Right lung (tissue), 5 donors: ENCODE measurements around the gene FIBP. TPM values are rescaled to one million over a fixed set of nuclear protein-coding genes. Genes with fewer than 3 reads are reported as not detected.
"Not testable (repeated sequence)": the region's sequence is repeated elsewhere in the genome, so short reads cannot be mapped to it uniquely, and the experiment has no call there.

ENCODE experiments used
- DNase-seq, 2 donors: peaks; one replicate each; pipeline ENCODE4 v3.0.0-alpha.2; 2013
- polyA plus RNA-seq, 5 donors: library from polyadenylated mRNA; unstranded; fragments of 120-200 nt; gene quantifications; one replicate each; pipeline versions ENCODE4 v1.2.1 to v1.2.3, GENCODE V29; 2013; ENCODE audit warnings: inconsistent platforms in 1 of 5, low replicate concordance in 1 of 5; ENCODE audit not compliant: insufficient read length in 5 of 5, insufficient read depth in 1 of 5

Gene FIBP
- polyA plus RNA-seq, 5 donors, result 72.3 to 87.4 (median 76.5) TPM

DNA sequence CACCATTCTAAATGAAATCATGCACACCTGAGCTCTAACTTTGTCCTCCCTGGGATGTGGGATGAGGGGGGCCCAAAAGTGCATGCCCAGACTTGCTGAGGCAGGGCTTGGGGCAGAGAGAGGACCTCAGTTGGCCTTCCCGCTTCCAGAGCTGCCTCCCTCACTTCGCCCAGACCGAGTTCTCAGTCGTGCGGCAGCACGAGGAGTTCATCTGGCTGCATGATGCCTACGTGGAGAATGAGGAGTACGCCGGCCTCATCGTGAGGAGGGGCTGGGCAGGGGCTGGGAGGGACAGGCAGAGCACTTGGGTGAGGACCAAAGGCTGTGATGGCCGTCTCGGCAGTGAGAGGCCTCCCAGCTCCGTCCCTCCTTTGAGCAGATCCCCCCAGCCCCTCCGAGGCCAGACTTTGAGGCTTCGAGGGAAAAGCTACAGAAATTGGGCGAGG lies 38.5 kb downstream of the FIBP start:
- DNase-seq, result no peak

GRCh38 chr11:65849366-65849765 lies 38.9 kb downstream of the FIBP start:
- no peak for DNase-seq

DNA sequence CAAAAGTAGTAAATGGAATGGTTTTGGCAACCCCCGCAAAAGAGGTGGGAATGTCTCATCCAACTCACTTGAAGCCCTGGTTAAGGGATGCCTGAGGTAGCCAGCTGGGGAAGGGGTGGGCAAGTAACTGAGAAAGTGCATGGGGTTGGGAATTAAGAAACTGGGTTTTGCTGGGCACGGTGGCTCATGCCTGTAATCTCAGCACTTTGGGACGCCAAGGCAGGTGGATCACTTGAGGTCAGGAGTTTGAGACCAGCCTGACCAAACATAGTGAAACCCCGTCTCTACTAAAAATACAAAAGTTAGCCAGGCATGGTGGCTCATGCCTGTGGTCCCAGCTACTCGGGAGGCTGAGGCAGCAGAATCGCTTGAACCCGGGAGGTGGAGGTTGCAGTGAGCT lies 39.6 kb downstream of the FIBP start:
- DNase-seq, result not testable (repeated sequence)

- no peak for DNase-seq
Observed at GRCh38 chr11:65847746-65848145, 40.5 kb downstream of the FIBP start.

DNA sequence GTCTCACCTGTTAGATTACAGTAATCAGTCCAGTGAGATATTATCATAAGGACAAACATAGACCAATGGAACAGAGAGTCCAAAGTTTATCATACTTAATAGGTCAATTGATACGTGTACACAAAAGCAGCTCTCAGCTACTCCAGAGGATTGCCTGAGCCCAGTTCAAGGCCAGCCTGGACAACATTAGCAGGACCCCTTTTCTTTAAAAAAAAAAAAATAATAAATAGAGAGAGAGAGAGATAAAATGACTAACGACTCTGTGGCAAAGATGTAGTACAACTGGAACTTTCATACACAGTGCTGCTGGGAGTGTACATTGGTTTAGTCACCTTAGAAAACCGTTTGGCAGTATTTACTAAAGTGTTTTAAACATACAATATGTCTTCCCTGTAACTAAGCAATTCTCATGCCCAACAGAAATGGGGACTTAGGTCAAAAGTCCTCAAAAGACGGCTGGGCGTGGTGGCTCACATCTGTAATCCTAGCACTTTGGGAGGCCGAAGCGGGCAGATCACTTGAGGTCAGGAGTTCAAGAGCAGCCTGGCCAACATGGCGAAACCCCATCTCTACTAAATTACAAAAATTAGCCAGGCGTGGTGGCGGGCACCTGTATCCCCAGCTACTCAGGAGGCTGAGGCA lies 43.9 kb downstream of the FIBP start:
- no peak for DNase-seq

- DNase-seq, result no peak
Observed at GRCh38 chr11:65843811-65844210, 44.5 kb downstream of the FIBP start.

DNA sequence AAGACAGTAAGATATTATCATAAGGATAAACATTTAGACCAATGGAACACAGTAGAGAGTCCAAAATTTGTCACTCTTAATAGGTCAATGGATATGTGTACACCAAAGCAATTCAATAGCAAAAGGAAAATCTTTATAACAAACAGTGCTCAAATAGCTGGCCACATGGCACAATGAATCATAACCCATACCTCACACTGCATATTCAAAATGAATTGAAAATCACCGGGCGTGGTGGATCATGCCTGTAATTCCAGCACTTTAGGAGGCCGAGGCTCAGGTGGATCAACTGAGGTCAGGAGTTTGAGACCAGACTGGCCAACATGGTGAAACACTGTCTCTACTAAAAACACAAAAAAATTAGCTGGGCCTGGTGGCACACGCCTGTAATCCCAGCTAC lies 46.1 kb downstream of the FIBP start:
- DNase-seq, result no peak

DNA sequence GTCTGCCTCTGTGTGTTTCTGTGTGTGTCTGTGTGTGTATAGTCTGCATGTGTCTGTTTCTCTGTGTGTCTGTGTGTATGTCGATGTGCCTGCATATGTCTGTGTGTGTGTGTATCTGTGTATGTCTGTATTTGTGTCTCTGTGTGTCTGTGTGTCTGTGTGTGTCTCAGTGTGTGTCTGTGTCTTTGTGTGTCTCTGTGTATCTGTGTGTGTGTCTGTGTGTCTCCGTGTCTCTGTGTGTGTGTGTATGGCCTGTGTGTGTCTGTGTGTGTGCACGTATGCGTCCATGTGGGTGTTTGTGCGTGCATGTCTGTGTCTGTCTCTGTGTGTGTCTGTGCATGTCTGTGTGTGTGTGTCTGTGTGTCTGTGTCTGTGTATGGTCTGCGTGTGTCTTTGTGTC lies 54.1 kb downstream of the FIBP start:
- no peak for DNase-seq

Other genes starting within 250 kb of the FIBP start
- 10 to 100 TPM; 43.0 to 68.0 (median 53.2) TPM for gene RELA, start 225.6 kb downstream of the FIBP start, polyA plus RNA-seq
- gene KAT5, start 176.2 kb downstream of the FIBP start, polyA plus RNA-seq, result 10 to 100 TPM; 52.2 to 68.8 (median 62.9) TPM
- gene RNASEH2C, start 167.7 kb downstream of the FIBP start, polyA plus RNA-seq, result 10 to 100 TPM; 32.4 to 67.8 (median 41.4) TPM
- 1 to 10 TPM; 2.2 to 4.2 (median 3.4) TPM for gene AP5B1, start 107.5 kb downstream of the FIBP start, polyA plus RNA-seq
- gene OVOL1, start 101.4 kb downstream of the FIBP start, polyA plus RNA-seq, result under 1 TPM; 0.07 to 0.60 (median 0.29) TPM
- gene SNX32, start 54.5 kb downstream of the FIBP start, polyA plus RNA-seq, result 1 to 10 TPM; 1.6 to 5.2 (median 3.1) TPM
- gene CFL1, start 30.3 kb downstream of the FIBP start, polyA plus RNA-seq, result 100 to 1,000 TPM; 574 to 838 (median 723) TPM
- gene MUS81, start 28.0 kb downstream of the FIBP start, polyA plus RNA-seq, result 10 to 100 TPM; 37.0 to 57.3 (median 48.7) TPM
- 100 to 1,000 TPM; 107 to 194 (median 144) TPM for gene EFEMP2, start 15.7 kb downstream of the FIBP start, polyA plus RNA-seq
- gene CTSW, start 8.6 kb downstream of the FIBP start, polyA plus RNA-seq, result 1 to 10 TPM; 2.6 to 6.3 (median 6.1) TPM
- 10 to 100 TPM; 10.2 to 37.1 (median 11.4) TPM for gene CCDC85B, start 2.2 kb upstream of the FIBP start, polyA plus RNA-seq
- gene FOSL1, start 11.9 kb upstream of the FIBP start, polyA plus RNA-seq, result under 1 TPM in 3 of 5 donors, not detected in 2; 0.12 to 0.19 (median 0.13) TPM
- 10 to 100 TPM; 29.8 to 44.0 (median 38.6) TPM for gene C11orf68, start 30.6 kb upstream of the FIBP start, polyA plus RNA-seq
- gene DRAP1, start 31.0 kb upstream of the FIBP start, polyA plus RNA-seq, result 100 to 1,000 TPM in 1 of 5 donors, 10 to 100 TPM in 4; 66.5 to 143 (median 81.8) TPM
- under 1 TPM; 0.21 to 0.62 (median 0.44) TPM for gene TSGA10IP, start 57.0 kb upstream of the FIBP start, polyA plus RNA-seq
- 10 to 100 TPM; 34.7 to 51.6 (median 40.9) TPM for gene SART1, start 73.3 kb upstream of the FIBP start, polyA plus RNA-seq
- 10 to 100 TPM; 25.8 to 28.0 (median 26.7) TPM for gene EIF1AD, start 113.7 kb upstream of the FIBP start, polyA plus RNA-seq
- 100 to 1,000 TPM; 200 to 305 (median 225) TPM for gene BANF1, start 114.0 kb upstream of the FIBP start, polyA plus RNA-seq
- gene CST6, start 123.5 kb upstream of the FIBP start, polyA plus RNA-seq, result 1 to 10 TPM in 2 of 5 donors, under 1 TPM in 2, not detected in 1; 0.30 to 1.8 (median 1.1) TPM
- gene CATSPER1, start 138.0 kb upstream of the FIBP start, polyA plus RNA-seq, result under 1 TPM in 1 of 5 donors, not detected in 4; 0.11 TPM
- under 1 TPM; 0.18 to 0.24 (median 0.19) TPM for gene GAL3ST3, start 160.7 kb upstream of the FIBP start, polyA plus RNA-seq
- 100 to 1,000 TPM; 168 to 227 (median 205) TPM for gene SF3B2, start 163.9 kb upstream of the FIBP start, polyA plus RNA-seq
- gene PACS1, start 181.8 kb upstream of the FIBP start, polyA plus RNA-seq, result 10 to 100 TPM; 44.7 to 57.6 (median 49.0) TPM